BLaER1 treated with 17β-estradiol and CSF1 and Interleukin-3, amounts not matched to agents 10 nM and 100 nM (cell line): ENCODE results near the gene TNFRSF18.
A peak's percentile ranks its signal among the peaks of the same experiment; 100 is the strongest.

Experiments used
- H3K27ac ChIP-seq, 11 experiments: shearing (Covaris generic); formaldehyde crosslinking; 2 replicates each; pipeline ENCODE4 v1.8.1; 2022
- H3K27me3 ChIP-seq, 11 experiments: shearing (Covaris generic); formaldehyde crosslinking; 2 replicates each; pipeline ENCODE4 v1.8.1; 2022
- H3K36me3 ChIP-seq, 11 experiments: shearing (Covaris generic); formaldehyde crosslinking; 2 replicates each; pipeline ENCODE4 v1.8.1; 2022
- H3K4me1 ChIP-seq, 10 experiments: shearing (Covaris generic); formaldehyde crosslinking; 2 replicates each; pipeline ENCODE4 v1.8.1; 2022
- H3K4me2 ChIP-seq, 11 experiments: shearing (Covaris generic); formaldehyde crosslinking; 2 replicates each; pipeline ENCODE4 v1.8.1; 2022
- H3K4me3 ChIP-seq, 10 experiments: shearing (Covaris generic); formaldehyde crosslinking; 2 replicates each; pipeline ENCODE4 v1.8.1; 2022
- H3K9ac ChIP-seq, 11 experiments: shearing (Covaris generic); formaldehyde crosslinking; 2 replicates each; pipeline ENCODE4 v1.8.1; 2022
- H3K9me3 ChIP-seq, 11 experiments: shearing (Covaris generic); formaldehyde crosslinking; replicated peaks in 1 of 11; 2 replicates each; pipeline ENCODE4 v1.8.1; 2022
- H4K20me1 ChIP-seq, 11 experiments: shearing (Covaris generic); formaldehyde crosslinking; 2 replicates each; pipeline ENCODE4 v1.8.1; 2022
- Cebpa-rat ChIP-seq, 11 experiments: shearing (Covaris generic); IDR thresholded peaks; 2 replicates each; pipeline ENCODE4 v1.8.1; 2022

Gene TNFRSF18

DNA sequence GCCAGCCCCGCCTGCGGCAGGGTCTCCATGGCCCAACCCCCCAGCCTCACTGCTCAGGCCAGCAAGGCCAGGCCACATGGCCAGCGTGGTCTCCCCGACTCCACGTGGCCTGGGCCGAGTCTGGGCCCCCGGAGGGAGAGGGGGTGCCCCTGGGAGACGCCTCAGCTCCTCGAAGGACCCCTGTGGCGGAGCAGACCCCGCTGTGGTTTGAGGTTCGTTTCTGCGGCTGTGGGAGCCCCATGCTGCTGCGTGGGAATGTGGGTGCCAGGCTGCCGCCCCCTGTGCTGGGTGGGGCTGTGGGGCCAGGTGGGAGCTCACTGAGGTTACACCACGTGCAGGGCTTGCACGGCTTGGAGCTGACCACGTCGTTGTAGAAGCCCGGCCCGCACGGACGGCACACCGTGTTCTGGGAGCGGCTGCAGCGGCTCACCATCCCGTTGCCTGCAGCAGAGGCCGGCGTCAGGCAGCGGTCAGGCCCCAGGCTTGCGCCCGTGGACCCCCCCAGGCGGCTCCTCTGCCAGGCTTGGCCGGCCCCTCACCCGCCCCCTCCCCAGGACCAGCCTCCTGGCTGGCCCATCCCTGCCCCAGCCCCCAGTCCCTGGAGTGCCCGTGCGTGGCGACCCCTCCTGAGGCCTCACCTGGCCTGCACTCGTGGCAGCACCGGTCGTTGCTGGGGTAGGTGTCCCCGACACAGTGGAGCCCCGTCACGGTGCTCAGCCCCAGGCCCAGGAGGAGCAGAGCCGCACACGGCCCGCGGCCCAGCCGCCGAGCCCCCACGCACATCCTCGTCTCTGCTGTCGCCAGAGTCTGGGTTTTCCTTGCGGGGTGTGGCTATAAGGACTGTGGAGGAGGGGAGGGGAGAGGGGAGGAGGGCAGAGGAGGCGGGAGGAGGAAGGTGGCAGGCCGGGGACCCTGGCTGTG is 7.2 kb upstream of the TNFRSF18 start, which contains the start of gene TNFRSF4:
Gene TNFRSF4, minus strand, starts transcription at position 809 of the 921 bp plus-strand sequence. Its CDS starts 26 bp downstream, at position 783.
- peaks cover 25 to 37% (median 31%) of the 10 kb centered on the region in 11 experiments for H3K36me3 ChIP-seq
- peak within 1 kb of the TSS; percentile 87 to 98 (median 93) for H3K4me2 ChIP-seq
- H4K20me1 ChIP-seq, result peaks cover 33 to 96% (median 87%) of the 10 kb centered on the region in 11 experiments; a peak in 21 of 22 replicates
- peaks cover 11 to 45% (median 22%) of the 10 kb centered on the region in 11 experiments; a peak in 19 of 22 replicates for H3K27me3 ChIP-seq
- peaks cover 69 to 83% (median 74%) of the 10 kb centered on the region in 10 experiments for H3K4me1 ChIP-seq
- H3K9me3 ChIP-seq, result no peaks in the 10 kb centered on the region
- peak within 1 kb of the TSS in 7 of 10 experiments; percentile 12 to 57 (median 34); a peak in 9 of 20 replicates for H3K4me3 ChIP-seq
- no peak for TF ChIP-seq Cebpa-rat (IDR thresholded peaks at IDR 0.05)
- peak within 1 kb of the TSS in 2 of 11 experiments; percentile 3 to 25; a peak in 1 of 22 replicates for H3K27ac ChIP-seq
- H3K9ac ChIP-seq, result peak within 1 kb of the TSS in 8 of 11 experiments; percentile 18 to 53 (median 39); a peak in 11 of 22 replicates

DNA sequence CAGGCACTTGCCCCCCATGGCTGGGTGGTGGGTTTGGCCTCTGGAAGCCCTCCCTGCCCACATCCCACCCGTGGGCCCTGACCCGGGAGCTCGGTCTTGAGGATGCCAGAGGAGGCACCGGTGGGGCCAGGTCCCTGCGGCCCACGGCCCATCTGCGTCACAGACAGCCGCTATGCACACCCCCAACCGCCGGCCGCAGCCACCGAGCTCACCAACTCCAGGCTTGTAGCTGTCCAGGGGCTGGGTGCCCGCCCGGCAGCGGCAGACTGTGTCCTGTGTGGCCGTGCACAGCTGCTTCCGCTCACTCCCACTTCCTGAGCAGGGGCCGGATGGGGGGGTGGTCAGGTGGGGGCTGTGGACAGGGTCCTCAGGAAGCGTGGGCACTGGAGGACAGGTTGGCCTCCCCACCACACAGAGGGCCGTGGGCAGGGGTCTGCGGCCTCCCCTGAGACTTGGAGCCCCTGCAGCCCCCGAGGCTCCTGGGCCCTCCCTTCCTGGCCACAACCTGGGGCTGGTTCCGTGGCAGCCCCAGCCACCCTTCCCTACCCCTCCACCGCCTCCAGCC is 6.5 kb upstream of the TNFRSF18 start:
- Histone ChIP-seq H4K20me1 (peaks cover 29 to 93% (median 80%) of the 10 kb centered on the region in 11 experiments; a peak in 21 of 22 replicates), H3K36me3 (peaks cover 17 to 30% (median 24%) of the 10 kb centered on the region in 11 experiments), H3K9ac (peak overlapping the region in 8 of 11 experiments; percentile 18 to 53 (median 39); a peak in 11 of 22 replicates), H3K27me3 (peaks cover 11 to 45% (median 22%) of the 10 kb centered on the region in 11 experiments; a peak in 19 of 22 replicates), H3K4me3 (peak overlapping the region in 7 of 10 experiments; percentile 12 to 57 (median 34); a peak in 9 of 20 replicates), H3K9me3 (no peaks in the 10 kb centered on the region), H3K27ac (peak overlapping the region in 2 of 11 experiments; percentile 3 to 25; a peak in 1 of 22 replicates), H3K4me1 (peaks cover 75 to 87% (median 80%) of the 10 kb centered on the region in 10 experiments), H3K4me2 (peak overlapping the region; percentile 87 to 98 (median 93))
- no peak for TF ChIP-seq Cebpa-rat (IDR thresholded peaks at IDR 0.05)

DNA sequence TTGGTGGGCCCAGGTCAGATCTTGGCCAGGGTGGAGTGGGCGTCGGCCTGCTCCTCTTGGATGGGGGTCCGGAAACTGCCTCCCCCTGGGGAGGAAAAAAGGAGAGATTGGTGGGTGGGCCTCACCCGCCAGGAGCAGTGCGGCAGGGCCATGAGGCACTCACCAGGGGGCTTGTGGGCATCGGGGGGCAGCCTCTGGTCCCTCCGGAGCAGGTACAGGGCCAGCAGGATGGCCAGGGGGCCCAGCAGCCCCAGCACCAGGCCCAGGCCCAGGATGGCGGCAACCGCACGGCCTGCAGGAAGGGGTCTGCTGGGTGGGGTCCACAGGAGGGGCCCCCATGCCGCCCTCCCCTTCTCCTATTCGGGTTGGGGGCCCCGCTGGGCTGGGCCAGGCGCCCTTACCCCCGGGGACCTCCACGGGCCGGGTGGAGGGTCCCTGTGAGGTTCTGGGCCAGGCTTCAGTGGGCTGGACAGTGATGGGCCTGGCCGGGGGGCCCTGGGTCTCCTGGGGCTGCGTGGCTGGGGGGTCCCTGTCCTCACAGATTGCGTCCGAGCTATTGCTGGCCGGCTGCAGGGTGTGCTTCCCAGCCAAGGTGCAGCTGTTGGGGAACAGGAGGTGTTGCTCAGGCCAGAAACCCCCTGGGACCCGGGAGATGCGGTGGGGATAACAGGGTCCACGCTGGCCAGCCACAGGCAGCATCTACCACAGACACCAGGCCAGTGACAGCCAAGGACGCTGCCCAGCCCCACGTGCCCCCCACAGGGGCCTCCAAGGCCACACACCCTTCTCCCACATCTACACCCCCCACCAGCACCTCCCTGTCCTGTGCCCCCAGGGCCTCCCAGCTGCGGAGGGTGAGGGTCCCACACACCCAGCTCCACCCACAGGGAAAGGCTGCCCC is 5.4 kb upstream of the TNFRSF18 start:
- no peak for TF ChIP-seq Cebpa-rat (IDR thresholded peaks at IDR 0.05)
- H3K36me3 ChIP-seq, result peaks cover 7 to 19% (median 13%) of the 10 kb centered on the region in 11 experiments; a peak in 20 of 22 replicates
- H4K20me1 ChIP-seq, result peaks cover 19 to 88% (median 70%) of the 10 kb centered on the region in 11 experiments; a peak in 21 of 22 replicates
- H3K4me1 ChIP-seq, result peaks cover 86 to 96% (median 91%) of the 10 kb centered on the region in 10 experiments
- H3K27me3 ChIP-seq, result peaks cover 14 to 54% (median 26%) of the 10 kb centered on the region in 11 experiments
- peak overlapping the region in 1 of 10 experiments; percentile 26; a peak in 4 of 20 replicates for H3K4me3 ChIP-seq
- H3K9me3 ChIP-seq, result no peaks in the 10 kb centered on the region; a peak in 1 of 22 replicates
- peak overlapping the region in 4 of 11 experiments; percentile 24 to 50 (median 36); a peak in 3 of 22 replicates for H3K9ac ChIP-seq
- peak overlapping the region in 1 of 11 experiments; percentile 35; a peak in 2 of 22 replicates for H3K27ac ChIP-seq
- peak overlapping the region; percentile 80 to 99 (median 97) for H3K4me2 ChIP-seq

GRCh38 chr1:1210726-1211540 is 4.5 kb upstream of the TNFRSF18 start:
- H4K20me1 ChIP-seq, result peaks cover 11 to 88% (median 69%) of the 10 kb centered on the region in 11 experiments; a peak in 21 of 22 replicates
- H3K36me3 ChIP-seq, result peaks cover 0 to 11% (median 5%) of the 10 kb centered on the region in 11 experiments; a peak in 15 of 22 replicates
- H3K4me2 ChIP-seq, result peak overlapping the region; percentile 80 to 99 (median 97)
- H3K27me3 ChIP-seq, result peaks cover 22 to 63% (median 34%) of the 10 kb centered on the region in 11 experiments
- no peak overlapping the region for H3K27ac ChIP-seq
- H3K4me1 ChIP-seq, result peaks cover 93 to 98% (median 96%) of the 10 kb centered on the region in 10 experiments
- TF ChIP-seq Cebpa-rat (IDR thresholded peaks at IDR 0.05), result no peak
- H3K9ac ChIP-seq, result peak overlapping the region in 1 of 11 experiments; percentile 14; a peak in 1 of 22 replicates
- peak overlapping the region in 1 of 10 experiments; percentile 11; a peak in 1 of 20 replicates for H3K4me3 ChIP-seq
- no peaks in the 10 kb centered on the region; a peak in 1 of 22 replicates for H3K9me3 ChIP-seq

GRCh38 chr1:1208713-1209433 is 2.5 kb upstream of the TNFRSF18 start:
- Histone ChIP-seq H4K20me1 (peaks cover 0 to 82% (median 53%) of the 10 kb centered on the region in 11 experiments; a peak in 17 of 22 replicates), H3K4me1 (peaks cover 87 to 91% (median 89%) of the 10 kb centered on the region in 10 experiments), H3K27me3 (peaks cover 31 to 78% (median 48%) of the 10 kb centered on the region in 11 experiments), H3K9ac (peak overlapping the region in 8 of 11 experiments; percentile 41 to 76 (median 66); a peak in 16 of 22 replicates), H3K4me3 (peak overlapping the region in 9 of 10 experiments; percentile 31 to 61 (median 47); a peak in 13 of 20 replicates), H3K9me3 (no peaks in the 10 kb centered on the region; a peak in 1 of 22 replicates), H3K36me3 (no peaks in the 10 kb centered on the region), H3K27ac (peak overlapping the region in 10 of 11 experiments; percentile 42 to 86 (median 67); a peak in 16 of 22 replicates), H3K4me2 (peak overlapping the region; percentile 90 to 99 (median 97))
- no peak for TF ChIP-seq Cebpa-rat (IDR thresholded peaks at IDR 0.05)

DNA sequence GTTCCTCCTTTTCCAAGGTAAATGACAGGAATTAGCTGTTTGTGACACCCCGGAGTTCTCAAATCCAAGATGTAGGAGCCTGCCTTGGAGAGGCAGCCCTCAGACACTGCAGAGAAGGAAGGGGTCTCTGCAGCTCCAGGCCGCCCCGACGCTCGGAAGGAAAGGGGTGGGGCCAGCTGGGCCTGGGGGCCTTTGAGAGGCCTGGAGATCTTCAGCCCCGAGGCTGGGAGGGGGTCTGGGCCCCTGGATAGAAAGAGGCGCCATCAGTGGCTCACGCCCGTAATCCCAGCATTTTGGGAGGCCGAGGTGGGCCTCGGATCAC is 1.1 kb upstream of the TNFRSF18 start:
- Histone ChIP-seq H3K27me3 (peaks cover 20 to 71% (median 37%) of the 10 kb centered on the region in 11 experiments), H3K9ac (no peak overlapping the region), H3K4me3 (no peak overlapping the region), H3K27ac (peak overlapping the region in 5 of 11 experiments; percentile 32 to 60 (median 45); a peak in 7 of 22 replicates), H4K20me1 (peaks cover 0 to 68% (median 41%) of the 10 kb centered on the region in 11 experiments; a peak in 17 of 22 replicates), H3K4me2 (peak overlapping the region; percentile 90 to 99 (median 97)), H3K4me1 (peaks cover 73 to 78% (median 75%) of the 10 kb centered on the region in 10 experiments), H3K9me3 (no peaks in the 10 kb centered on the region; a peak in 1 of 22 replicates), H3K36me3 (no peaks in the 10 kb centered on the region)
- TF ChIP-seq Cebpa-rat (IDR thresholded peaks at IDR 0.05), result no peak
